IPS-NIHi7 (cell line): ENCODE data around the gene PEF1.

ENCODE experiments used
- DNase-seq: peaks from one replicate; pipeline ENCODE4 v3.0.0; 2012; ENCODE audit warnings: mixed read lengths; ENCODE audit errors: extremely low spot score

PEF1 gene

GRCh38 chr1:31584869-31585735 lies 59.6 kb downstream of the PEF1 start:
- no peak for DNase-seq

GRCh38 chr1:31583995-31584868 lies 60.4 kb downstream of the PEF1 start:
- no peak for DNase-seq

GRCh38 chr1:31583082-31583994 lies 61.3 kb downstream of the PEF1 start:
- DNase-seq = no peak

GRCh38 chr1:31581821-31582810 lies 62.6 kb downstream of the PEF1 start:
- DNase-seq = no peak

- DNase-seq = no peak
Observed at GRCh38 chr1:31580891-31581603, 63.6 kb downstream of the PEF1 start.

GRCh38 chr1:31580513-31580870 lies 64.2 kb downstream of the PEF1 start:
- DNase-seq = no peak
